Brain microvascular endothelial cell (primary cell): ENCODE measurements around the gene EXOC6B.

Experiments used
- DNase-seq: peaks from one replicate; pipeline ENCODE4 v3.0.0-alpha.2; 2020
- H3K27ac ChIP-seq: fragments of 250-450 bp; sonication (Bioruptor Pico); 2 replicates; pipeline ENCODE4 v1.5.1; 2020; ENCODE audit warnings: mild to moderate bottlenecking, moderate library complexity
- H3K27me3 ChIP-seq: fragments of 250-450 bp; sonication (Bioruptor Pico); replicated peaks from 2 replicates; pipeline ENCODE4 v1.5.1; 2020; ENCODE audit warnings: mild to moderate bottlenecking
- H3K36me3 ChIP-seq: fragments of 250-450 bp; sonication (Bioruptor Pico); replicated peaks from 2 replicates; pipeline ENCODE4 v1.5.1; 2020; ENCODE audit warnings: mild to moderate bottlenecking
- H3K4me3 ChIP-seq: 2 replicates; pipeline ENCODE4 v1.5.1; 2011; ENCODE audit warnings: low read depth, mild to moderate bottlenecking, control low read depth, low read length, moderate library complexity
- CTCF ChIP-seq: IDR thresholded peaks from 2 replicates; pipeline ENCODE4 v1.5.1; 2011; ENCODE audit warnings: low read depth, mild to moderate bottlenecking, moderate library complexity, low read length, control low read depth, inconsistent platforms; ENCODE audit errors: missing control alignments
- in situ Hi-C: cut with HindIII; loops from 2 replicates; pipeline ENCODE4 v1.10.0; 2017; ENCODE audit warnings: low sequenced_read_pairs, low pct_ligation_motif_present

EXOC6B gene

DNA sequence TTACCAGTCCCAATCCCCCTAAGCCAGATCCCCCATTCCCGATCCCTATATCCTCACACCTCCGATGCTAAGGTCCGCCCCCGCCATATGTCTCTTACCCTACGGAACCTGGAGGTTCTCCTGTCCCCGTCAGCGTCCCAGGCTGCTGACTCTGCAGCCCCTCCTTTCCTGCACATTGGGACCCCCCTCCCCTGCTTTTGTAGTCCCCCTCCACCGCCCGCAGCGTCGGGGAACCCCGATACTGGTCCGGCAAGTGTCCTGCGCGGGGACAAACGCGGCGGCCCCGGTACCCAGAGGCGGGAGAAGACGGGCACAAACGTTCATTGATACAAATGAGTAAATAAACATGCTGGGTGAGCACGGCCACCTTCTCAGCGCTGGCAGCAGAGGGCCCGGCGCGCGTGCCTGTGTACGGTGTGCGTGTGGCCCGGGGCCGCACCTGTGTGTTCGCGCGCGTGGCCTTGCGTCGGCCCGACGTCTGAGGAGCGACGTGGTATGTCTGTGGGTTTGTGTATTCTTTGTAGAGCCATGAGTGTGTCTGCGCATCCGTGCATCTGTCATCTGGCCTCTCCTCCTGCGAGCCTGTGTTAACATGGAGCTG, 676.2 kb downstream of the EXOC6B start:
- no peak for DNase-seq
- in situ Hi-C loops: no loop called here
- TF ChIP-seq CTCF: no peak
- no peak overlapping the region for H3K27ac ChIP-seq
- peak overlapping the region; percentile 15 for H3K4me3 ChIP-seq
- peaks cover 40% of the 10 kb centered on the region for H3K27me3 ChIP-seq
- no peaks in the 10 kb centered on the region for H3K36me3 ChIP-seq

DNA sequence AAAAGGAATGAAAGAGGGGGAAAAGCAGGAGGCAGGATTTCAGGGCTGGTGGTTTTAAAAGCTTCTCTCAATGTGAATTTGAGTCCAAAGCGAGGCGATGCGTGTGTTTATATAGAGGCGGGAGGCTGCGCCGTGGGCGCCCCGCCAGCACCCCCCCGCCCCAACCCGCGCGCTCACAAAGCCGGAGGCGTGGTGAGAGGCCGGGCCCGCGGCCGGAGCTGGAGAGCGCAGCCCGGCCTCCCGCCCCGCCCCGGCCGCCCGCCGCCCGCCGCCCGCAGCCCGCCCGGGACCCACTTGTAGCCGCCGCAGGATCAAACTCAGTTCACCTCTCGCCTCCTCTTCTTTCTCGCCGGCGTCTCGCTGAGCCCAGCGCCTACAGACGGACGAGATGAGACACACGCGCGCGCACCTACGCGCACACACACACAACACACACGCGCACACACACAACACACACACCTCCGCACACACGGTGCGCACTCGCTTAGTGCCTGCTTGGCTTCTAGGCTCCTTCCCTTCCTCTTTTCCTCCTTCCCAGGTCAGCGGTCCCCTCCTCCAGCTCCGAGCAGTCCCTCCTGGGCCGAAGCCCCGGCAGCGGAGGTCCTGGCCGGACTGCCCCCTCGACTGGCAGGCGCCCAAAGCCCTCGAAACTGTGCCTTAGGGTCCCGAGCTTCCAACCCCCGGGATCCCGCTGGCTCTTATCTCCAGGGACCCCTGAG, 676.8 kb downstream of the EXOC6B start:
- Histone ChIP-seq H3K4me3 (peak overlapping the region; percentile 49), H3K27me3 (peaks cover 41% of the 10 kb centered on the region), H3K27ac (no peak overlapping the region), H3K36me3 (no peaks in the 10 kb centered on the region)
- DNase-seq: no peak
- in situ Hi-C loops: no loop called here
- no peak for TF ChIP-seq CTCF

- H3K27ac ChIP-seq: no peak overlapping the region
- in situ Hi-C loops: no loop called here
- peaks cover 46% of the 10 kb centered on the region for H3K27me3 ChIP-seq
- no peak for TF ChIP-seq CTCF
- H3K4me3 ChIP-seq: peak overlapping the region; percentile 49
- DNase-seq: no peak
- no peaks in the 10 kb centered on the region for H3K36me3 ChIP-seq
Observed at GRCh38 chr2:72148003-72148836, 677.6 kb downstream of the EXOC6B start.

DNA sequence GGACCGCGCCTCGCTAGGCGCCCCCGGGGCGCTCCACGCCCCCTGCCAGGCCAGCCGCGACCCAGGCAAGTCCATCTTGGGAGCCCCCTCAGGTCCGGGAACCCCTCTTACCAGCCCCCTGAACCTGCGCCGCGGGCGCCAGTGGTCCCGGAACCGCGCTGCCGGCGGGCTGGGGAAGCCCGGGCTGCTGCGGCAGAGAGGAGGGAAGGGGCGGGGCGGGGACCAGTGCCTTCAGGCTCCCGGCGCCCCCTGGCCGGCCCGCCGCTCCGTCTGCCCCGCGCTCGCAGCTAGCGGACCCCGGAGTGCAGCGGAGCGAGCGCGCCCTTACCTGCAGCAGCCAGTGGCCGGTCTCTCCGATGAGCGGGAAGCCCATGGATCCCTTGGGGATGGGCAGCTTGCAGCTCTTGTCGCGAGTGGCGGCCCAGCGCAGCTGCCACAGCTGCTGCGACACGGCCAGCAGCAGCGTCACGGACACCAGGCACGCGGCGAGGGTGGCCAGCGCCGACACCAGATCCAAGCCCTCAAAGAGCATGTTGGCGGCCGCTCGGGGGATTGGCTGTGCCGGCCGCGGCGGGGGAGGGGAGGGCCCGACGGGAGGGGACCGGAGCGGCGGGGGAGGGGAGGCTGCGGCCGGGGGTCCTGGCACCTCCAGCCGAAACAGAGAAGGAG, 678.4 kb downstream of the EXOC6B start, which contains the start of gene CYP26B1:
Gene CYP26B1 (minus strand): TSS at position 560 of the 669 bp plus-strand sequence. CDS start 28 bp downstream, at position 532.
- H3K36me3 ChIP-seq: no peaks in the 10 kb centered on the region
- no peak for TF ChIP-seq CTCF
- peaks cover 49% of the 10 kb centered on the region for H3K27me3 ChIP-seq
- no peak for DNase-seq
- in situ Hi-C loops: no loop called here
- no peak within 1 kb of the TSS for H3K27ac ChIP-seq
- peak within 1 kb of the TSS; percentile 49 for H3K4me3 ChIP-seq

DNA sequence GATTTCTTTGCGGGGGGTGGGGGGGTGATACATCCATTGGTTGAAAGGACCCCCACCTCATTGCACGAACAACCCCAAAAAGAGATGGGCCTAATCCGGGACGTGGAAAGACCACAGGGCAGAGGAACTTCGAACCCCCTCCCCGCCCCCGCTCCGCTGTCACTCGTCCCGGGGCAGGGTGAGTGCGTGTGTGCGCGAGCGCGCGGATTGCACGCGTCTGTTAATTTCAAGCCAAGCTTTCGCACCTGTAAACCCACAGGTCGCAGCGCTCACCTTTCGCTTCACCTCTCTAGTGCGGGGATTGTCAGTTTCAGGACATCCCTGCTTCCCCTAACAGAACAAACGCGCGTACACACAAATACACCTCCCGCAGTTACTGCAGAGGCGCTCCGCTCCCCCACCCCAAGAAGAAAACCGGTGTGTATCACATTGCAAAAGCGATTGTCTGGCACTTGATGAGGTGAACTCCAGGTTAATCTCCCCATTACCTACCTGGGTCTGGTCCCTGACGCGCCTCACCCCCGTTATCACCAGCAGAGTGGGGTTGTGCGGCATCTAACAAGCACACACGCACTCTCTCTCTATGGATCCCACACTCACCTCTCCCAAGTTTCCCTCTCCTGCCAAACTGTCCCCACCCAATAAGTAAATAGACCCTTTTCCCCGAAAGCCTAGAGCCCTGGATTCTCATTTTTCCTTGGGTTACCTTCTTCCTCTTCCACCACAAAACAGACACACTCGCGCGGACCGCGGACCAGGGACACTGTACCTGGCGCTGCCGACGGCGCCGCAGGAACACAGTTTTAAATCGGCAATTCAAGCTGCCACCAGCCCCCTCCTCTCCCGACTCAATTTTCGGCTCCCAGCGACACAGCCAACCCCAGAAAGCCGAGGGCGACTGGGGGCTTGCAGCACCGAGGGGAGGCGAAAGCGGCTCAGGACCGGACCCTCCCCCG, 679.2 kb downstream of the EXOC6B start:
- Histone ChIP-seq H3K4me3 (no peak overlapping the region), H3K36me3 (no peaks in the 10 kb centered on the region), H3K27ac (no peak overlapping the region), H3K27me3 (peaks cover 49% of the 10 kb centered on the region)
- no peak for DNase-seq
- no peak for TF ChIP-seq CTCF
- in situ Hi-C loops: no loop called here
